SU-DHL-6 (cell line): ENCODE results near the gene SLC1A3.

Experiments
- EZH2phosphoT487 ChIP-seq: fragments of 200-600 bp; sonication (generic), shearing (Covaris generic); conservative IDR thresholded peaks from 2 replicates; pipeline ENCODE4 v1.6.1; 2018; ENCODE audit warnings: mild to moderate bottlenecking, antibody characterized with exemption, low read length, moderate library complexity, mixed read lengths
- TF ChIP-seq, protein P1 (sequence below): fragments of 200-600 bp; sonication (generic); IDR thresholded peaks from one replicate; pipeline ENCODE4 v1.5.1; 2017; ENCODE audit warnings: antibody characterized with exemption, mild to moderate bottlenecking, low read length, moderate library complexity; ENCODE audit not compliant: insufficient read depth, poor library complexity, severe bottlenecking

DNA sequence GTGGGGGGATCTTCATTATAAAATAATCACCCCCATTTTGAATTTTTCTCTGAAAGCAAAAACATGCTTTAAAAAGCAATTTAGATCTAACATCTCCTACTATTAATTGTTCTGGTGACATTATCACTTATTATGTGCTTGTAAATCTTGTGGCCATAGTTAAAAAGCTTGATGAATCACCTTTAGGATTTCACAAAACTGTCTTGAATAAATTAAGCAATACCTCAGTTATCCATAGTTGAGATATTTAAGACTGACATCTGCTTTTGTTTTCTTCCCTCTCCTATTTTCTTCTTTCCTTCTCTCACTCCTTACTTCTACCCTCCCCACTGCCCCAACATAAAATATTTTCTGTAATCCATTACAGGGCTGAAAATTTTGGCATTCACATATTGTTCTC is 84.8 kb downstream of the SLC1A3 start:
- TF ChIP-seq, protein P1, sequence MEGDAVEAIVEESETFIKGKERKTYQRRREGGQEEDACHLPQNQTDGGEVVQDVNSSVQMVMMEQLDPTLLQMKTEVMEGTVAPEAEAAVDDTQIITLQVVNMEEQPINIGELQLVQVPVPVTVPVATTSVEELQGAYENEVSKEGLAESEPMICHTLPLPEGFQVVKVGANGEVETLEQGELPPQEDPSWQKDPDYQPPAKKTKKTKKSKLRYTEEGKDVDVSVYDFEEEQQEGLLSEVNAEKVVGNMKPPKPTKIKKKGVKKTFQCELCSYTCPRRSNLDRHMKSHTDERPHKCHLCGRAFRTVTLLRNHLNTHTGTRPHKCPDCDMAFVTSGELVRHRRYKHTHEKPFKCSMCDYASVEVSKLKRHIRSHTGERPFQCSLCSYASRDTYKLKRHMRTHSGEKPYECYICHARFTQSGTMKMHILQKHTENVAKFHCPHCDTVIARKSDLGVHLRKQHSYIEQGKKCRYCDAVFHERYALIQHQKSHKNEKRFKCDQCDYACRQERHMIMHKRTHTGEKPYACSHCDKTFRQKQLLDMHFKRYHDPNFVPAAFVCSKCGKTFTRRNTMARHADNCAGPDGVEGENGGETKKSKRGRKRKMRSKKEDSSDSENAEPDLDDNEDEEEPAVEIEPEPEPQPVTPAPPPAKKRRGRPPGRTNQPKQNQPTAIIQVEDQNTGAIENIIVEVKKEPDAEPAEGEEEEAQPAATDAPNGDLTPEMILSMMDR: no peak
- no peak for TF ChIP-seq EZH2phosphoT487
